Stimulated activated CD4-positive, alpha-beta T cell treated with anti-CD3 and anti-CD28 coated beads, Interleukin-2, amount 100 ng/mL, for 24 hours (primary cell): ENCODE results near the gene LRRC8E.

Experiments used
- DNase-seq, 2 donors: peaks; one replicate each; pipeline ENCODE4 v3.0.0-alpha.2; 2020

Gene LRRC8E

GRCh38 chr19:7888145-7888825, at the start of gene LRRC8E:
Gene LRRC8E, plus strand, starts transcription at chr19:7888510. Its CDS starts 7,094 bp downstream, at chr19:7895604.
- DNase-seq: peak; percentile 46 to 72

- DNase-seq: no peak
These were observed 48.8 kb upstream of the LRRC8E start for GRCh38 chr19:7839476-7839875.

GRCh38 chr19:7840629-7841028, 47.7 kb upstream of the LRRC8E start:
- no peak for DNase-seq

- no peak for DNase-seq
These were observed 46.3 kb upstream of the LRRC8E start for GRCh38 chr19:7841751-7842660.

- DNase-seq: no peak
These were observed 45.5 kb upstream of the LRRC8E start for GRCh38 chr19:7842661-7843294.

- DNase-seq: no peak
These were observed 44.8 kb upstream of the LRRC8E start for GRCh38 chr19:7843521-7843920.

- DNase-seq: no peak
These were observed 43.9 kb upstream of the LRRC8E start for GRCh38 chr19:7844405-7844804.

GRCh38 chr19:7844951-7845350, 43.4 kb upstream of the LRRC8E start:
- DNase-seq: no peak

- DNase-seq: no peak
These were observed 42.7 kb upstream of the LRRC8E start for GRCh38 chr19:7845390-7846154.

- no peak for DNase-seq
These were observed 42.1 kb upstream of the LRRC8E start for GRCh38 chr19:7846155-7846646.

- DNase-seq: no peak
These were observed 40.6 kb upstream of the LRRC8E start for GRCh38 chr19:7847664-7848063.

- DNase-seq: no peak
These were observed 39.4 kb upstream of the LRRC8E start for GRCh38 chr19:7848779-7849457.

GRCh38 chr19:7849631-7849999, 38.7 kb upstream of the LRRC8E start:
- no peak for DNase-seq

- no peak for DNase-seq
These were observed 38.1 kb upstream of the LRRC8E start for GRCh38 chr19:7850000-7850813.

- no peak for DNase-seq
These were observed 37.2 kb upstream of the LRRC8E start for GRCh38 chr19:7850945-7851622.

- DNase-seq: no peak
These were observed 36.4 kb upstream of the LRRC8E start for GRCh38 chr19:7851623-7852500.

- DNase-seq: peak; percentile 76 to 81
These were observed 35.2 kb upstream of the LRRC8E start for GRCh38 chr19:7852851-7853769.

- no peak for DNase-seq
These were observed 34.6 kb upstream of the LRRC8E start for GRCh38 chr19:7853770-7854128.
